ENCODE results near the gene UBE2F. TPM values are rescaled to one million over a fixed set of nuclear protein-coding genes. Genes with fewer than 3 reads are reported as not detected.

UBE2F gene
- total and polyA plus RNA-seq, 2 of the 13 experiments (the other 11 are each of a cell fraction or from before 2014, with no cell fraction given) = 35.4 to 73.1 TPM

DNA sequence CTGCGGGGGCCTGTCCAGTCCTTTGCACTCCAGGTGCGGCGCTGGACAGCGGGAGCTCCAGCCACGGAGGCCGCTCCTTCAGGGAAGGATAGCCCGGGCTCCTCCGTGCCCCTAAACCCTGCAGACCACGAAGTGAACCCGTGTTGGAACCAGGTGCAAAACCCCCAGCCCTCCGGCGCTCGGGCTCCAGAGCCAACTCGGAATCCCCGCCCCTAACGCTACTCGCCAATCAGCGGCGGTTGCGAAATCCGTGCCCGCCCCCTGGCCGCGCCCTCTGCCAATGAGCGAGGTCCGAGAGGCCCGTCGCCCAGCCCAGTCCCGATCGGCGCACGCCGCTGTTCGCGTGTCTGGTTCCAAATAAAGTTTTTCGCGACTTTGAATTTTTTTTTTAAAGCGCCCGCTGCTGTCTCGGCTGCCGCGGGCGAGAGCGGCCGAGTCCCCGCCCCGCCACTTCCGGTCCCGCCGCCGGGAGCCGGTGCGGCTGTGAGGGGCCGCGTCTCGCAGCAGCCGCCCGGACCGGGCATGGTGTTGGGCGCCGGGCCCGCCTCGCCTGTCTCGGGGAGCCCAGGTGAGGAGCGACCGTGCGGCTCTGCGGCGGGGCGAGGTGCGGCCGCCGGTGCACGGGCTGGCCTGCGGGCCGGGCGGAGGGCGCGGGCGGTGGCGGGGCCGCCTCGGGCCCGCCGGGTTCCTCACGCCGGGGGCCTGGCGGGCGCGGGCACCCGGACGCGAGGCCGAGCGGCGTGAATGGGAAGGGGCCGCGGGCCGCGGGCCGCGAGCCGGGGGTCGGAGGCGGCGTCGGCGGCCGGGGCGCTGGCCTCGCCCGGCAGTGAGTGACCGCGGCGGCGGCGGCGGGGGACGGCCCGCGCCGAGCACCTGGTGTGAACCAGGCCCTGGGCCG, at the start of gene UBE2F (continued):
- TF ChIP-seq, protein P1, sequence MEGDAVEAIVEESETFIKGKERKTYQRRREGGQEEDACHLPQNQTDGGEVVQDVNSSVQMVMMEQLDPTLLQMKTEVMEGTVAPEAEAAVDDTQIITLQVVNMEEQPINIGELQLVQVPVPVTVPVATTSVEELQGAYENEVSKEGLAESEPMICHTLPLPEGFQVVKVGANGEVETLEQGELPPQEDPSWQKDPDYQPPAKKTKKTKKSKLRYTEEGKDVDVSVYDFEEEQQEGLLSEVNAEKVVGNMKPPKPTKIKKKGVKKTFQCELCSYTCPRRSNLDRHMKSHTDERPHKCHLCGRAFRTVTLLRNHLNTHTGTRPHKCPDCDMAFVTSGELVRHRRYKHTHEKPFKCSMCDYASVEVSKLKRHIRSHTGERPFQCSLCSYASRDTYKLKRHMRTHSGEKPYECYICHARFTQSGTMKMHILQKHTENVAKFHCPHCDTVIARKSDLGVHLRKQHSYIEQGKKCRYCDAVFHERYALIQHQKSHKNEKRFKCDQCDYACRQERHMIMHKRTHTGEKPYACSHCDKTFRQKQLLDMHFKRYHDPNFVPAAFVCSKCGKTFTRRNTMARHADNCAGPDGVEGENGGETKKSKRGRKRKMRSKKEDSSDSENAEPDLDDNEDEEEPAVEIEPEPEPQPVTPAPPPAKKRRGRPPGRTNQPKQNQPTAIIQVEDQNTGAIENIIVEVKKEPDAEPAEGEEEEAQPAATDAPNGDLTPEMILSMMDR (CRISPR knock-in tag; IDR thresholded peaks at IDR 0.05) = no peak
- TF ChIP-seq NBN (conservative IDR thresholded peaks at IDR 0.05) (no peak), RAD51 (IDR thresholded peaks at IDR 0.05; ENCODE audit: borderline replicate concordance) (no peak), HDAC6 (IDR thresholded peaks at IDR 0.05; ENCODE audit: low read depth, low read length) (no peak), THYN1 (CRISPR knock-in tag; IDR thresholded peaks at IDR 0.05; ENCODE audit: borderline replicate concordance, low read depth) (no peak), ZNF580 (CRISPR knock-in tag; IDR thresholded peaks at IDR 0.05; ENCODE audit: borderline replicate concordance, low read depth) (peak; percentile 41; the same call in 1 of the 2 replicates), ZNF747 (CRISPR knock-in tag; IDR thresholded peaks at IDR 0.05; ENCODE audit: borderline replicate concordance) (peak; percentile 60), ZNF354B (CRISPR knock-in tag; IDR thresholded peaks at IDR 0.05) (no peak), HNF4G (IDR thresholded peaks at IDR 0.05; ENCODE audit: borderline replicate concordance, low read depth, low read length) (0 out of 2 replicates have a peak, but pooled peaks have one; percentile 31), HNF4G (CRISPR knock-in tag; IDR thresholded peaks at IDR 0.05; ENCODE audit: borderline replicate concordance, low read depth) (0 out of 2 replicates have a peak, but pooled peaks have one; percentile 18), ZNF543 (CRISPR knock-in tag; IDR thresholded peaks at IDR 0.05) (peak; percentile 76; the same call in 1 of the 2 replicates), ZNF225 (CRISPR knock-in tag; IDR thresholded peaks at IDR 0.05) (no peak), NONO (IDR thresholded peaks at IDR 0.05) (no peak), NONO (CRISPR knock-in tag; conservative IDR thresholded peaks at IDR 0.05) (peak; percentile 27; the same call in 1 of the 2 replicates), ZNF296 (CRISPR knock-in tag; conservative IDR thresholded peaks at IDR 0.05) (no peak), ZMYM3 (CRISPR knock-in tag; IDR thresholded peaks at IDR 0.05) (peak; percentile 12; the same call in 1 of the 2 replicates), ZNF547 (CRISPR knock-in tag; IDR thresholded peaks at IDR 0.05) (peak; percentile 88; the same call in 1 of the 2 replicates)
- TF ChIP-seq, protein P2, sequence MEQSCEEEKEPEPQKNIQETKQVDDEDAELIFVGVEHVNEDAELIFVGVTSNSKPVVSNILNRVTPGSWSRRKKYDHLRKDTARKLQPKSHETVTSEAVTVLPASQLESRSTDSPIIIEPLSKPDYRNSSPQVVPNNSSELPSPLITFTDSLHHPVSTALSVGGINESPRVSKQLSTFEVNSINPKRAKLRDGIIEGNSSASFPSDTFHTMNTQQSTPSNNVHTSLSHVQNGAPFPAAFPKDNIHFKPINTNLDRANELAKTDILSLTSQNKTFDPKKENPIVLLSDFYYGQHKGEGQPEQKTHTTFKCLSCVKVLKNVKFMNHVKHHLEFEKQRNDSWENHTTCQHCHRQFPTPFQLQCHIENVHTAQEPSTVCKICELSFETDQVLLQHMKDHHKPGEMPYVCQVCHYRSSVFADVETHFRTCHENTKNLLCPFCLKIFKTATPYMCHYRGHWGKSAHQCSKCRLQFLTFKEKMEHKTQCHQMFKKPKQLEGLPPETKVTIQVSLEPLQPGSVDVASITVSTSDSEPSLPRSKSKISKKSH (CRISPR knock-in tag; IDR thresholded peaks at IDR 0.05; ENCODE audit: borderline replicate concordance) = no peak
- TF ChIP-seq, protein P3, sequence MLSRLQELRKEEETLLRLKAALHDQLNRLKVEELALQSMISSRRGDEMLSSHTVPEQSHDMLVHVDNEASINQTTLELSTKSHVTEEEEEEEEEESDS (CRISPR knock-in tag; IDR thresholded peaks at IDR 0.05; ENCODE audit: borderline replicate concordance) = no peak
- TF ChIP-seq, protein P4, sequence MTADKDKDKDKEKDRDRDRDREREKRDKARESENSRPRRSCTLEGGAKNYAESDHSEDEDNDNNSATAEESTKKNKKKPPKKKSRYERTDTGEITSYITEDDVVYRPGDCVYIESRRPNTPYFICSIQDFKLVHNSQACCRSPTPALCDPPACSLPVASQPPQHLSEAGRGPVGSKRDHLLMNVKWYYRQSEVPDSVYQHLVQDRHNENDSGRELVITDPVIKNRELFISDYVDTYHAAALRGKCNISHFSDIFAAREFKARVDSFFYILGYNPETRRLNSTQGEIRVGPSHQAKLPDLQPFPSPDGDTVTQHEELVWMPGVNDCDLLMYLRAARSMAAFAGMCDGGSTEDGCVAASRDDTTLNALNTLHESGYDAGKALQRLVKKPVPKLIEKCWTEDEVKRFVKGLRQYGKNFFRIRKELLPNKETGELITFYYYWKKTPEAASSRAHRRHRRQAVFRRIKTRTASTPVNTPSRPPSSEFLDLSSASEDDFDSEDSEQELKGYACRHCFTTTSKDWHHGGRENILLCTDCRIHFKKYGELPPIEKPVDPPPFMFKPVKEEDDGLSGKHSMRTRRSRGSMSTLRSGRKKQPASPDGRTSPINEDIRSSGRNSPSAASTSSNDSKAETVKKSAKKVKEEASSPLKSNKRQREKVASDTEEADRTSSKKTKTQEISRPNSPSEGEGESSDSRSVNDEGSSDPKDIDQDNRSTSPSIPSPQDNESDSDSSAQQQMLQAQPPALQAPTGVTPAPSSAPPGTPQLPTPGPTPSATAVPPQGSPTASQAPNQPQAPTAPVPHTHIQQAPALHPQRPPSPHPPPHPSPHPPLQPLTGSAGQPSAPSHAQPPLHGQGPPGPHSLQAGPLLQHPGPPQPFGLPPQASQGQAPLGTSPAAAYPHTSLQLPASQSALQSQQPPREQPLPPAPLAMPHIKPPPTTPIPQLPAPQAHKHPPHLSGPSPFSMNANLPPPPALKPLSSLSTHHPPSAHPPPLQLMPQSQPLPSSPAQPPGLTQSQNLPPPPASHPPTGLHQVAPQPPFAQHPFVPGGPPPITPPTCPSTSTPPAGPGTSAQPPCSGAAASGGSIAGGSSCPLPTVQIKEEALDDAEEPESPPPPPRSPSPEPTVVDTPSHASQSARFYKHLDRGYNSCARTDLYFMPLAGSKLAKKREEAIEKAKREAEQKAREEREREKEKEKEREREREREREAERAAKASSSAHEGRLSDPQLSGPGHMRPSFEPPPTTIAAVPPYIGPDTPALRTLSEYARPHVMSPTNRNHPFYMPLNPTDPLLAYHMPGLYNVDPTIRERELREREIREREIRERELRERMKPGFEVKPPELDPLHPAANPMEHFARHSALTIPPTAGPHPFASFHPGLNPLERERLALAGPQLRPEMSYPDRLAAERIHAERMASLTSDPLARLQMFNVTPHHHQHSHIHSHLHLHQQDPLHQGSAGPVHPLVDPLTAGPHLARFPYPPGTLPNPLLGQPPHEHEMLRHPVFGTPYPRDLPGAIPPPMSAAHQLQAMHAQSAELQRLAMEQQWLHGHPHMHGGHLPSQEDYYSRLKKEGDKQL (CRISPR knock-in tag; IDR thresholded peaks at IDR 0.05; ENCODE audit: low read depth) = no peak
